ENCODE measurements around the gene WNT8B.

WNT8B gene

DNA sequence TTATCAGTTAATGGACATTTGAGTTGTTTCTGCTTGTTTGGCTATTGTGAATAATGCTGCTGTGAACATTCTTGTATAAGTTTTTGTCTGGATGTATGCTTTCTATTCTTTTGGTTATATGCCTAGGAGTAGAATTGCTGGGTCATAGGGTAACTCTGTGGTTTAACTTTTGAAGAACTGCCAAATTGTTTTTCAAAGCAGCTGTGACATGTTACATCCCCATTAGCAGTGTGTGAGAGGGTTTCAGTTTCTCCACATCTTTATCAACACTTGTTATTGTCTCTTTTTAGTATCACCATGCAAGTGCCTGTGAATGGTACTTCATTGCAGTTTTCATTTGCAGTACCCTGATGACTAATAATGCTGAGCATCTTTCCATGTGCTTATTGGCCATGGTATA, 69.0 kb downstream of the WNT8B start:
- no peak overlapping the region for H3K4me2 ChIP-seq (ENCODE audit: low read length)
- H3K4me3 ChIP-seq (ENCODE audit: low read depth, low read length, poor library complexity, severe bottlenecking) = no peak overlapping the region
- H3F3A ChIP-seq (ENCODE audit: insufficient read depth, low read length) = no peaks in the 10 kb centered on the region
- no peaks in the 10 kb centered on the region for H3K27me3 ChIP-seq (ENCODE audit: insufficient read depth, low read length)
- peaks cover 3% of the 10 kb centered on the region for H3K36me3 ChIP-seq (ENCODE audit: insufficient read depth, low read length)
- TF ChIP-seq EZH2 (IDR thresholded peaks at IDR 0.05; ENCODE audit: borderline replicate concordance, low read length) = no peak
- TF ChIP-seq, protein P1, sequence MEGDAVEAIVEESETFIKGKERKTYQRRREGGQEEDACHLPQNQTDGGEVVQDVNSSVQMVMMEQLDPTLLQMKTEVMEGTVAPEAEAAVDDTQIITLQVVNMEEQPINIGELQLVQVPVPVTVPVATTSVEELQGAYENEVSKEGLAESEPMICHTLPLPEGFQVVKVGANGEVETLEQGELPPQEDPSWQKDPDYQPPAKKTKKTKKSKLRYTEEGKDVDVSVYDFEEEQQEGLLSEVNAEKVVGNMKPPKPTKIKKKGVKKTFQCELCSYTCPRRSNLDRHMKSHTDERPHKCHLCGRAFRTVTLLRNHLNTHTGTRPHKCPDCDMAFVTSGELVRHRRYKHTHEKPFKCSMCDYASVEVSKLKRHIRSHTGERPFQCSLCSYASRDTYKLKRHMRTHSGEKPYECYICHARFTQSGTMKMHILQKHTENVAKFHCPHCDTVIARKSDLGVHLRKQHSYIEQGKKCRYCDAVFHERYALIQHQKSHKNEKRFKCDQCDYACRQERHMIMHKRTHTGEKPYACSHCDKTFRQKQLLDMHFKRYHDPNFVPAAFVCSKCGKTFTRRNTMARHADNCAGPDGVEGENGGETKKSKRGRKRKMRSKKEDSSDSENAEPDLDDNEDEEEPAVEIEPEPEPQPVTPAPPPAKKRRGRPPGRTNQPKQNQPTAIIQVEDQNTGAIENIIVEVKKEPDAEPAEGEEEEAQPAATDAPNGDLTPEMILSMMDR (IDR thresholded peaks at IDR 0.05; ENCODE audit: low read length) = no peak
- no peaks in the 10 kb centered on the region for H4K20me1 ChIP-seq (ENCODE audit: insufficient read depth, low read length)
- no peak overlapping the region for H3K27ac ChIP-seq (ENCODE audit: low read depth, low read length, poor library complexity, severe bottlenecking)
- H3K79me2 ChIP-seq (ENCODE audit: insufficient read depth, low read length) = peaks cover 17% of the 10 kb centered on the region; the same call in 1 of the 2 replicates
- H3K4me1 ChIP-seq (ENCODE audit: insufficient read depth, low read length, severe bottlenecking) = peaks cover 31% of the 10 kb centered on the region
- no peak overlapping the region for H3K9ac ChIP-seq (ENCODE audit: low read length)
- H3K9me3 ChIP-seq (ENCODE audit: low read length) = no peaks in the 10 kb centered on the region
- no peaks in the 10 kb centered on the region for H3K9me2 ChIP-seq (ENCODE audit: low read depth, low read length)
- H2AFZ ChIP-seq (ENCODE audit: low read length) = no peak overlapping the region
